Mammary epithelial cell (primary cell): ENCODE measurements around the gene TNMD.

Source experiments
- CTCF ChIP-seq, 2 donors: IDR thresholded peaks in 1 of 2; conservative IDR thresholded peaks in 1 of 2; 2 replicates each; pipeline ENCODE4 v1.5.1; 2011 to 2012; ENCODE audit warnings: inconsistent platforms in 2 of 2, low read length in 2 of 2, mild to moderate bottlenecking in 2 of 2, control low read depth in 1 of 2, low read depth in 1 of 2; ENCODE audit not compliant: insufficient read depth in 1 of 2; ENCODE audit errors: extremely low read depth in 1 of 2
- EZH2 ChIP-seq: IDR thresholded peaks from 2 replicates; pipeline ENCODE4 v1.6.1; 2012; ENCODE audit warnings: low read length, inconsistent platforms, borderline replicate concordance

- TF ChIP-seq CTCF (conservative IDR thresholded peaks at IDR 0.05 in 1 of 2, IDR thresholded peaks at IDR 0.05 in 1 of 2; ENCODE audit: extremely low read depth in 1 of 2, insufficient read depth in 1 of 2, low read depth in 1 of 2, low read length in 2 of 2): no peak
- no peak for TF ChIP-seq EZH2
Measured at GRCh38 chrX:100584611-100585010, at the start of gene TNMD.
